ENCODE results near the gene EGFL8. TPM values are rescaled to one million over a fixed set of nuclear protein-coding genes. Genes with fewer than 3 reads are reported as not detected.
A peak's percentile ranks its signal among the peaks of the same experiment; 100 is the strongest.

Gene EGFL8
- total RNA-seq, 4 donors from 2014 or later: 108 to 388 (median 270) TPM

DNA sequence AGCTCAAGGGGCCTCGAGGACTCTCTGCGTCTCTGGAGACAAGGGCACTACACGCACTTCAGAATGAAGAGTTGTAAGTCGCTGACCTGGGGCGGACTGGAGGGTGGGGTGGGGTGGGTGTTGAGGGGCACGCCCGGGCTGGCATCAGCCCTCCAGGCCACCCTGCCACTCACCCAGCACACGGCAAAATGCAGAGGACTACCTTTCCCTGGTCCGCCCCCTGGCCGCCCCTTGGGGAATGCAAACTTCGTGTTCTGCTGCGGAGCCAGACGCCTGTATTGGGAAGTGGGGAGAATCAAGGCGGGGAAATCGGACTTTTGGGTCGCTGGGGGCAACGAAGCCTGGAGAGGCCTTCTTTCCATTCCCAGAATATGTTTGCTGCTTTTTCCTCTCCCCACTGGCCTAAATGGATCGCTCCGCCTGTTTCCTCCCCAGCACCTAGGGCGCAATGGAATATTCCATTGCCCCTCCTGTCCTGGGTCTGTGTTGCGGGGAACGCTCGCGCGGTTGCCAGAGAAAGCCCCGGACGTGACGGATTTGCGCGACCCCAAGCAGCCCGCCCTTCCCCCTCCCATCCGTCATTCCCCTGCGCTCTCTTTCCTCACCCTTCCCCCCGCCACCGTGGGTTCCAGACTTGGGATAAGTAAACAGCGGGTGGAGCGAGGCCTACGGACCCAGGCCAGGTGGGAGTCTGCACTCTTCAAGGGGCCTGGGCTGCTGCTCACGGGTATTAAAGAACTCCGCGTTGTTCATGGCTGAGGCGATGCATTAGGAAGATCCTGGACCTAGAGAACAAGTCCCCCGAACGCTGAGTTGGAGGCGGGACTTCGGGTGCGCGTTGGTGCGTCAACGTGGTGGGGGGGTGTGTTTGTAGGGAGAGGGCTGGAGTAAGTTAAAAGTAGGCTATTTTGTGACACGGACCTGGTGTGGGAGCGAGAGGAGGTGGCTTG is 10.6 kb upstream of the EGFL8 start, which contains the start of gene PPT2:
PPT2 (plus strand) TSS at position 578 of the 950 bp plus-strand sequence. CDS start 454 bp downstream, outside the sequence.
- Histone ChIP-seq H3K36me3 (peaks cover 0 to 39% (median 0%) of the 10 kb centered on the region in 3 donors), H3K4me3 (peak within 1 kb of the TSS; percentile 50 to 80 (median 73)), H3K9me3 (no peaks in the 10 kb centered on the region), H3K4me1 (peaks cover 4 to 65% (median 28%) of the 10 kb centered on the region in 4 donors), H3K27me3 (no peaks in the 10 kb centered on the region), H3K27ac (peak within 1 kb of the TSS; percentile 87 to 97 (median 92))
- TF ChIP-seq EP300 (IDR thresholded peaks at IDR 0.05) (peak; percentile 87 to 94), POLR2A (IDR thresholded peaks at IDR 0.05) (peak in 1 of 2 donors; percentile 65)
- TF ChIP-seq, protein P1, sequence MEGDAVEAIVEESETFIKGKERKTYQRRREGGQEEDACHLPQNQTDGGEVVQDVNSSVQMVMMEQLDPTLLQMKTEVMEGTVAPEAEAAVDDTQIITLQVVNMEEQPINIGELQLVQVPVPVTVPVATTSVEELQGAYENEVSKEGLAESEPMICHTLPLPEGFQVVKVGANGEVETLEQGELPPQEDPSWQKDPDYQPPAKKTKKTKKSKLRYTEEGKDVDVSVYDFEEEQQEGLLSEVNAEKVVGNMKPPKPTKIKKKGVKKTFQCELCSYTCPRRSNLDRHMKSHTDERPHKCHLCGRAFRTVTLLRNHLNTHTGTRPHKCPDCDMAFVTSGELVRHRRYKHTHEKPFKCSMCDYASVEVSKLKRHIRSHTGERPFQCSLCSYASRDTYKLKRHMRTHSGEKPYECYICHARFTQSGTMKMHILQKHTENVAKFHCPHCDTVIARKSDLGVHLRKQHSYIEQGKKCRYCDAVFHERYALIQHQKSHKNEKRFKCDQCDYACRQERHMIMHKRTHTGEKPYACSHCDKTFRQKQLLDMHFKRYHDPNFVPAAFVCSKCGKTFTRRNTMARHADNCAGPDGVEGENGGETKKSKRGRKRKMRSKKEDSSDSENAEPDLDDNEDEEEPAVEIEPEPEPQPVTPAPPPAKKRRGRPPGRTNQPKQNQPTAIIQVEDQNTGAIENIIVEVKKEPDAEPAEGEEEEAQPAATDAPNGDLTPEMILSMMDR (IDR thresholded peaks at IDR 0.05): peak in 4 of 5 experiments; percentile 20 to 44 (median 27)
- peak; percentile 84 to 90 for DNase-seq (ENCODE audit: low spot score in 2 of 2)
- 1% methylated on average over 44 to 46 of the region's 52 CpGs for WGBS, 2 donors

GRCh38 chr6:32154514-32155161 is 9.8 kb upstream of the EGFL8 start:
- H3K4me3 ChIP-seq: peak overlapping the region; percentile 50 to 80 (median 73)
- peak overlapping the region; percentile 87 to 97 (median 92) for H3K27ac ChIP-seq
- 2 to 4% methylated on average over 24 to 29 of the region's 34 CpGs for WGBS, 2 donors
- no peak for TF ChIP-seq POLR2A (IDR thresholded peaks at IDR 0.05)
- TF ChIP-seq, protein P1 (IDR thresholded peaks at IDR 0.05): peak; percentile 33 to 80 (median 58)
- H3K4me1 ChIP-seq: peaks cover 4 to 63% (median 27%) of the 10 kb centered on the region in 4 donors
- H3K27me3 ChIP-seq: no peaks in the 10 kb centered on the region
- no peaks in the 10 kb centered on the region for H3K9me3 ChIP-seq
- H3K36me3 ChIP-seq: peaks cover 0 to 37% (median 0%) of the 10 kb centered on the region in 3 donors
- DNase-seq (ENCODE audit: low spot score in 2 of 2): peak in 1 of 2 donors; percentile 47

- DNase-seq (ENCODE audit: low spot score in 2 of 2): no peak
- H3K9me3 ChIP-seq: no peaks in the 10 kb centered on the region
- H3K27me3 ChIP-seq: no peaks in the 10 kb centered on the region
- TF ChIP-seq, protein P1 (IDR thresholded peaks at IDR 0.05): no peak
- TF ChIP-seq POLR2A (IDR thresholded peaks at IDR 0.05): no peak
- no peak for TF ChIP-seq EP300 (IDR thresholded peaks at IDR 0.05)
- H3K27ac ChIP-seq: peak overlapping the region in 1 of 4 donors; percentile 97
- no peak overlapping the region for H3K4me3 ChIP-seq
- H3K4me1 ChIP-seq: peaks cover 4 to 43% (median 22%) of the 10 kb centered on the region in 4 donors
- peaks cover 0 to 59% (median 0%) of the 10 kb centered on the region in 3 donors for H3K36me3 ChIP-seq
- 87 to 88% methylated on average over 9 of the region's 9 CpGs for WGBS, 2 donors
Observed at GRCh38 chr6:32156891-32157290, 7.5 kb upstream of the EGFL8 start.

- no peak for TF ChIP-seq POLR2A (IDR thresholded peaks at IDR 0.05)
- no peak for TF ChIP-seq EP300 (IDR thresholded peaks at IDR 0.05)
- TF ChIP-seq, protein P1 (IDR thresholded peaks at IDR 0.05): no peak
- Histone ChIP-seq H3K36me3 (peaks cover 0 to 70% (median 0%) of the 10 kb centered on the region in 3 donors), H3K4me3 (no peak overlapping the region), H3K9me3 (no peaks in the 10 kb centered on the region), H3K27me3 (no peaks in the 10 kb centered on the region), H3K27ac (no peak overlapping the region), H3K4me1 (peaks cover 4 to 40% (median 15%) of the 10 kb centered on the region in 4 donors)
- DNase-seq (ENCODE audit: low spot score in 2 of 2): no peak
Observed at GRCh38 chr6:32158052-32158451, 6.3 kb upstream of the EGFL8 start.

Data from tibial nerve (tissue), 4 donors.